Activated naive CD8-positive, alpha-beta T cell treated with anti-CD3 and anti-CD28 coated beads, Interleukin-2, amount 50 U/mL, for 24 hours (primary cell): ENCODE results near the gene C14orf93.
A peak's percentile ranks its signal among the peaks of the same experiment; 100 is the strongest.
"Not testable (repeated sequence)": the region's sequence is repeated elsewhere in the genome, so short reads cannot be mapped to it uniquely, and the experiment has no call there.

Source experiments
- ATAC-seq: fragments of 150-1000 bp; cut with Tn5 transposase; one replicate; pipeline ENCODE4 v1.10.0; 2021
- DNase-seq: peaks from one replicate; pipeline ENCODE4 v3.0.0; 2021
- H3K27ac Mint-ChIP-seq: one replicate; pipeline ENCODE4 v1.8.0; 2021; ENCODE audit warnings: mild to moderate bottlenecking, mixed read lengths
- H3K27me3 Mint-ChIP-seq: one replicate; pipeline ENCODE4 v1.8.0; 2021; ENCODE audit warnings: mixed read lengths
- H3K36me3 Mint-ChIP-seq: one replicate; pipeline ENCODE4 v1.8.0; 2021; ENCODE audit warnings: low read depth, mixed read lengths
- H3K4me1 Mint-ChIP-seq: one replicate; pipeline ENCODE4 v1.8.0; 2021; ENCODE audit warnings: mixed read lengths
- H3K4me3 Mint-ChIP-seq: one replicate; pipeline ENCODE4 v1.8.0; 2021; ENCODE audit warnings: mild to moderate bottlenecking, moderate library complexity, mixed read lengths
- H3K9me3 Mint-ChIP-seq: one replicate; pipeline ENCODE4 v1.8.0; 2021; ENCODE audit warnings: mixed read lengths

Gene C14orf93

DNA sequence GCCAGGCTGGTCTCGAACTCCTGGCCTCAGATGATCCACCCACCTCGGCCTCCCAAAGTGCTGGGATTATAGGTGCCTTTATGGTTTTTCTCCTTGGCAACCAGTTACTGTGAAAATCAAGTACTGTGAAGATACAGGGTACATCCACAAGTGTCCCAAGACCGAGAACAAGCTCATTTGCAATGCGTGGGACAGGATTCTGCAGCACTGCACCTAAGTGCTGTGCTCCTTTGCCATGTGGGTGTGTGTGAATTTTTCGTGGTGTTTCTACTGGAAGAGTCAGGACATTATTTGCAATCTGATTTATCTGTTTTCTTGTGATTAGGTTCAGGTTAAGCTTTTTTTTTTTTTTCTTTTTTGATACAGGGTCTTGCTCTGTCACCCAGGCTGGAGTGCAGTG, 7.1 kb upstream of the C14orf93 start:
- no peak overlapping the region for H3K4me3 Mint-ChIP-seq
- ATAC-seq, result no peak
- peaks cover 7% of the 10 kb centered on the region for H3K4me1 Mint-ChIP-seq
- DNase-seq, result no peak
- H3K36me3 Mint-ChIP-seq, result peaks cover 4% of the 10 kb centered on the region
- H3K27me3 Mint-ChIP-seq, result no peaks in the 10 kb centered on the region
- H3K27ac Mint-ChIP-seq, result no peak overlapping the region
- no peaks in the 10 kb centered on the region for H3K9me3 Mint-ChIP-seq

DNA sequence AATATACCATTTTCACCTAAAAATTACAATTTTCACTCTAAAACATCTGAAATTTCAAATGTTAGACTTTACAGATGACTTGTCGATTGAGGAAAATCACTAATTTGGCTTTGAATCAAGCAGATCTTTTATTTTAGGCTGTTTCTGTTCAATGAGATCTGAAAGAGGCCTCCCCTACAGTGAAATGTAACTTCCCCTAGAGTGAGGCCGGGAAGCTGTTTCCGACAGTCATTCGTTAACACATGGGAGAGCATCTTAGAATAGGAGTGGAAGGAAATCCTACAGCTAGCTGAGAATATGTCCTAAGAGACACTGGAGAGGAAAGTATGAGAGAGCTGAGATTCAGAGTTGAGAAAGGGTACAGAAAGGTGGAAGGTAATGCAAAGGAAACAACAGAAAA, 5.7 kb upstream of the C14orf93 start:
- no peak overlapping the region for H3K27ac Mint-ChIP-seq
- DNase-seq (no peak), ATAC-seq (no peak)
- H3K36me3 Mint-ChIP-seq, result no peaks in the 10 kb centered on the region
- no peaks in the 10 kb centered on the region for H3K9me3 Mint-ChIP-seq
- H3K27me3 Mint-ChIP-seq, result no peaks in the 10 kb centered on the region
- H3K4me3 Mint-ChIP-seq, result no peak overlapping the region
- peaks cover 6% of the 10 kb centered on the region for H3K4me1 Mint-ChIP-seq

GRCh38 chr14:23013749-23014054, 3.8 kb upstream of the C14orf93 start:
- peaks cover 21% of the 10 kb centered on the region for H3K4me1 Mint-ChIP-seq
- not testable (repeated sequence) for H3K27ac Mint-ChIP-seq, ATAC-seq, H3K27me3 Mint-ChIP-seq, H3K4me3 Mint-ChIP-seq, H3K36me3 Mint-ChIP-seq, H3K9me3 Mint-ChIP-seq, DNase-seq

DNA sequence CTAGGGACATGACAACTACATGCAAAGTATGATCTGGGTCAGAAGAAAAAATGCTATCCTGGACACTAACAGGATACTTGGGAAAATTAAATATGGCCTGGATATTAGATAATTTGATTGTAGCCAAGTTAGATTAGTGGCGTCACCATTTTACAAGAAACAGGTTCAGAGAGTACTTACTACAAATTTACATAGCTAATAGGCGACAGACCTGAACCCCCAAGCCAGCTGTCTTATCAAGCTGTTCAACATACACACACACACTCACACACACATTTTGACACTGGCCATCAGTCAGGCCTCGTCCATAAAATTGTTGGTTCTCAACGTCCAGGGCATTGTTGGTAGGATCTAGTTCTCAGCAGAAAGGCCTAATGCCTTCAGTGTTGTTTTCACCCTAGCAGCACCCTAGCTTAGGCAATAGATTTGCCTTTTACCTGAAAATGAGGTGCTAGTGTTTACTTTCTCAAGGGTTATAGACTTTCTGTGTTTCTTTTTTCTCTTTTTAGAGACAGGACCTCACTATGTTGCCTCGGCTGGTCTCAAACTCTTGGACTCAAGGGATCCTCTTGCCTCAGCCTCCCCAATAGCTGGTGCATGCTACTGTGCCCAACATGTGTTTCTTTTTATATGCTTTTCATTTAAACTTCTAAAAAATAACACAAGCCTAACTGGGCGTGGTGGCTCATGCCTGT, 3.3 kb upstream of the C14orf93 start:
- H3K4me1 Mint-ChIP-seq, result peaks cover 26% of the 10 kb centered on the region
- no peak overlapping the region for H3K4me3 Mint-ChIP-seq
- no peak overlapping the region for H3K27ac Mint-ChIP-seq
- no peaks in the 10 kb centered on the region for H3K27me3 Mint-ChIP-seq
- H3K36me3 Mint-ChIP-seq, result no peaks in the 10 kb centered on the region
- ATAC-seq (no peak), DNase-seq (no peak)
- no peaks in the 10 kb centered on the region for H3K9me3 Mint-ChIP-seq

GRCh38 chr14:23009483-23009938, 432 bp downstream of the C14orf93 start:
- Mint-ChIP-seq H3K4me1 (peaks cover 45% of the 10 kb centered on the region), H3K27me3 (no peaks in the 10 kb centered on the region), H3K9me3 (no peaks in the 10 kb centered on the region), H3K36me3 (no peaks in the 10 kb centered on the region), H3K4me3 (peak overlapping the region; percentile 95), H3K27ac (peak overlapping the region; percentile 95)
- no peak for DNase-seq
- no peak for ATAC-seq

DNA sequence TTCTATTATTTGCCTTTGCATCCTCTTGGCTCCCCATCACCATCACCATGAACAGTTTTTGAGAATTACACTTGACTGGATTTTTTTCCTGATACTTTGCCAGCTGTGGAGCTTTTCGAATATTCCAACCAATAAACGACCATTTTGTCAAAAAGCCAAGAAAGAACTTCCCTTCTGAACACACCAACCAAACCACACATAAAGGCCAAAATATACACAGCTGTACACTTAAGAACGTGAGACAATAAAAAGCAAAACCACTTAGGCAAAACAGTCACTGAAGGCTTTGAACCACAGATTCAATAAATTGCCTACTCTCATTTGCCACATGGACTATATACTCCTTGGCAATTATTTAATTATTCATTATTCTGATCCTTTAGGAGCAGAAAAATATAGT, 1.1 kb downstream of the C14orf93 start:
- Mint-ChIP-seq H3K27me3 (no peaks in the 10 kb centered on the region), H3K36me3 (no peaks in the 10 kb centered on the region), H3K4me3 (peak overlapping the region; percentile 95), H3K4me1 (peaks cover 45% of the 10 kb centered on the region), H3K9me3 (no peaks in the 10 kb centered on the region), H3K27ac (peak overlapping the region; percentile 50)
- ATAC-seq (no peak), DNase-seq (no peak)

DNA sequence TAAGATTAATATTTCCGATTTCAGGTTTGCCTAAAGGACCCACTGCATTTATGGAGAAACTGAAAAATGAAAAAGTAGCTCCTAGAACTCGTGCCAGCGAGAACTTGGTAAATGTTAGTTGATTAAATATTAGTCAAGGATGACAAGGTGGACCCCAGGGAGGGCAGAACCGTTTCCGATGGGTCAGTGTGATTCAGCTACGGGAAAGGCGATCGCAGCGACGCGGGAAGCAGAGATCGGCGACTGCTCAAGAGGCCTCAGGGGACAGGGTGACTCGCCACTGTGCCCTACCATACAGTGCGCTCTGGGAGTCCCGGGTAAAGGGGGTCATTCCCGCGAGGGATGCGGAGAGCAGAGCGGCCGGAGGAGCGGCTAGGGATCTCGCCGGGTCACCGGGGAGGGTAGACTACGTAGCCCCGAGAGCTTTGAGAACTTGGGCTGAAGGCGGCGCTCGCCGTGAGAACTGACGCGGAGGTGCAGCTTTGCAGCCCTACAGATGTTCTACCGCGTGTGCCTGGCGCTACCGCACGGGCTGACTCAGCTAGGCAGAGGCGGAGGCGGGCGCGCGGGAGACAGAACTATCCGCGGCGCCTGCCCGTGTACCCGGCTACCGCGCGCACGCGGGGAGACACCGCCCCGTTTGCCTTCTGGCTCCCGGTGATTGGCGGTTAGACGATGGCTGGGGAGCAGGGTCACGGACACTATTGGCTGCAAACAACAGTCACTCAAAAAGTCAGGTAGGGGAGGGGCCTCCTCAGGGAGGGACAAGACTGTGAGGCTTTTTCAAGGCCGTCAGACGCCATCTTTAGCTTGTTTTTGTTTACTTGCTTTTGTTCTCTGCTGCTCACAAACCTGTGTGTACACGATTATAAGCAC, 3.2 kb downstream of the C14orf93 start:
- no peaks in the 10 kb centered on the region for H3K27me3 Mint-ChIP-seq
- peak overlapping the region; percentile 96 for H3K4me3 Mint-ChIP-seq
- peaks cover 45% of the 10 kb centered on the region for H3K4me1 Mint-ChIP-seq
- no peaks in the 10 kb centered on the region for H3K36me3 Mint-ChIP-seq
- H3K27ac Mint-ChIP-seq, result peak overlapping the region; percentile 99
- DNase-seq (peak; percentile 94), ATAC-seq (peak; percentile 99)
- no peaks in the 10 kb centered on the region for H3K9me3 Mint-ChIP-seq

GRCh38 chr14:23006188-23006534, 3.8 kb downstream of the C14orf93 start:
- ATAC-seq (no peak), DNase-seq (no peak)
- H3K27ac Mint-ChIP-seq, result peak overlapping the region; percentile 99
- no peaks in the 10 kb centered on the region for H3K9me3 Mint-ChIP-seq
- peak overlapping the region; percentile 96 for H3K4me3 Mint-ChIP-seq
- H3K4me1 Mint-ChIP-seq, result peaks cover 42% of the 10 kb centered on the region
- H3K27me3 Mint-ChIP-seq, result no peaks in the 10 kb centered on the region
- H3K36me3 Mint-ChIP-seq, result no peaks in the 10 kb centered on the region

DNA sequence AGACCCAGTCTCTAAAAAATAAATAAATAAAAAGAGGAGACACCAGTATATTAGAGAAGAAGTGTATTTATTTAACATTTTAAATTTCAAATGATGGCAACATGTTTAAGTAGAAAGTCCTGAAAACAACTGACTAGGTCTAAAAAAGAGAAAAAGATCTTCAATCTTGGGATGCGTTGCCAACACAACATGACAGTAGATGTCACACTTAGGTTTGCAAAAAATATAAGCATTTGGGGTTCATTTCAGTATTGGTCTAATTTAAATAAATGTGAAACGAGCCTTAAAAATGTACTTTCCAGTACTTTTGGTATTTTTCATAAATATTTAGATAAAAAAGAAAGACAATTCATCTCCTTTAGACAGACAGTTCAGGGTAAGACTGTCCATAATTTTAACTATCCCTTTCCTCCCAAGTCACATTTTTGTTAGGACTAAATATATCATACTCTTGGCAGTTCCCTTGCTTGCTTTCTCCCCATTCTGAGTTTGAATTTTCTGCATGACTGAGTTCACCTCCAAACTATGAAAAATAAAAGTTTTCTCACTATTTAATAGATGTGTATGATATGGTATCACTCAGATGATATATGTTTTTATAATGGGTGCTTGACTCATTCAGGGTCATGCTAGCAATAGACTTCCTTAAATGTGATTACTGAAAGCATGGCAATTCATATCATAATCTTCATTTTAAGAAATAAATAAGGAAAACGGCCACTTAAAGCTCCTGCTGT, 4.3 kb downstream of the C14orf93 start:
- Mint-ChIP-seq H3K9me3 (no peaks in the 10 kb centered on the region), H3K27me3 (no peaks in the 10 kb centered on the region), H3K36me3 (no peaks in the 10 kb centered on the region), H3K4me3 (peak overlapping the region; percentile 96), H3K4me1 (peaks cover 43% of the 10 kb centered on the region), H3K27ac (peak overlapping the region; percentile 99)
- ATAC-seq (no peak), DNase-seq (no peak)

DNA sequence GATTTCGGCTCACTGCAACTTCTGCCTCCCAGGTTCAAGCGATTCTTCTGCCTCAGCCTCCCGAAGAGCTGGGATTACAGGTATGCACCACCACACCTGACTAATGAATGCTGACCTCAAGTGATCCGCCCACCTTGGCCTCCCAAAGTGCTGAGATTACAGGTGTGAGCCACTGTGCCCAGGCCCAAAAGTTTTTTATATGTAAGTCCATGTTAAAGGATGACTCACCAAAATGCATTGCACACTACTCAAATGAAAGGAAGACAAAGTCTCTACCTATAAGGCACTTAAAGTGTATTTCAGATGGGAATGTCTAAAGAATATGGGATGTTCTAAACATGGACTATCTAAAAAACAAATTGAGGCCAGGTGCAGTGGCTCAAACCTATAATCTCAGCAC, 5.7 kb downstream of the C14orf93 start:
- H3K36me3 Mint-ChIP-seq, DNase-seq, H3K9me3 Mint-ChIP-seq, H3K4me3 Mint-ChIP-seq, H3K27ac Mint-ChIP-seq, H3K27me3 Mint-ChIP-seq, ATAC-seq: not testable (repeated sequence)
- H3K4me1 Mint-ChIP-seq, result peaks cover 33% of the 10 kb centered on the region

DNA sequence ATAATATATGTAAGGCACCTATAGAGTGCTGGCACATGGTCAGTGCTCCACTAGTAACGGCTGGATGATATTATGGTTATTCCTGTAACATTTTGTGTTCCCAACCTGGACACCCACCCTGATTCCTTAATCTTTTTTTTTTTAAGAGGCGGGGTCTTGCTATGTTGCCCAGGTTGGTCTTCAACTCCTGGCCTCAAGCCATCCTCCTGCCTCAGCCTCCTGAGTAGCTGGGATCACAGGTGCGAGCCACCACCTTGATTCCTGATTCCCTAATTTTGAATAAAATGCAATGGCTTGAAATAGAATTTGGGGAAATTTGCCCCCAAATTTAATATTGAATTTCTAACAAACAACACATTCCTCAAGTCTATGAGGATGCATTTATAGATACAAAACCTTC, 7.4 kb downstream of the C14orf93 start:
- H3K4me3 Mint-ChIP-seq, result no peak overlapping the region

DNA sequence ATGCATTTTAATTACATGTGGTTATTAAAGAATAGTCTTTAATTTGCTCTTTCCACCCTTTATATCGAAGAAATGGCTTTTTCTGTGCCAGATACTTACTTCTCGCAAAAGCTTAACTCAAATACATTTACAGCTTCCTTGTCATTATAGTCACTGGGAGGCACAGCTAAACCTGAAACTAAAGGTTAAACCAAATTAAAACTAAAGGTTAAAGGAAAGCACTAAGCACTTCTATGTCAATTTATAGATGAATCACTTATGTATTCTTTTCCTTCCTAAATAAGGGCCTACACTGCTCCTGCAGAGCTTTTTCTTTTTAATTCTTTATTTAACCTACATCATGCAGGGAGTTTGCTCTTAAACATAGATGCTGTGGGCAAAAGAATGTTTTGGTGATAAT, 9.1 kb downstream of the C14orf93 start:
- Mint-ChIP-seq H3K4me3 (no peak overlapping the region), H3K27me3 (no peaks in the 10 kb centered on the region), H3K36me3 (no peaks in the 10 kb centered on the region), H3K4me1 (peaks cover 3% of the 10 kb centered on the region), H3K9me3 (no peaks in the 10 kb centered on the region), H3K27ac (no peak overlapping the region)
- no peak for ATAC-seq
- DNase-seq, result no peak

More for the DNA sequence above, 7.4 kb downstream of the C14orf93 start:
- no peaks in the 10 kb centered on the region for H3K27me3 Mint-ChIP-seq
- DNase-seq (no peak), ATAC-seq (no peak)
- no peaks in the 10 kb centered on the region for H3K9me3 Mint-ChIP-seq
- H3K36me3 Mint-ChIP-seq, result no peaks in the 10 kb centered on the region
- H3K4me1 Mint-ChIP-seq, result peaks cover 18% of the 10 kb centered on the region
- H3K27ac Mint-ChIP-seq, result no peak overlapping the region

DNA sequence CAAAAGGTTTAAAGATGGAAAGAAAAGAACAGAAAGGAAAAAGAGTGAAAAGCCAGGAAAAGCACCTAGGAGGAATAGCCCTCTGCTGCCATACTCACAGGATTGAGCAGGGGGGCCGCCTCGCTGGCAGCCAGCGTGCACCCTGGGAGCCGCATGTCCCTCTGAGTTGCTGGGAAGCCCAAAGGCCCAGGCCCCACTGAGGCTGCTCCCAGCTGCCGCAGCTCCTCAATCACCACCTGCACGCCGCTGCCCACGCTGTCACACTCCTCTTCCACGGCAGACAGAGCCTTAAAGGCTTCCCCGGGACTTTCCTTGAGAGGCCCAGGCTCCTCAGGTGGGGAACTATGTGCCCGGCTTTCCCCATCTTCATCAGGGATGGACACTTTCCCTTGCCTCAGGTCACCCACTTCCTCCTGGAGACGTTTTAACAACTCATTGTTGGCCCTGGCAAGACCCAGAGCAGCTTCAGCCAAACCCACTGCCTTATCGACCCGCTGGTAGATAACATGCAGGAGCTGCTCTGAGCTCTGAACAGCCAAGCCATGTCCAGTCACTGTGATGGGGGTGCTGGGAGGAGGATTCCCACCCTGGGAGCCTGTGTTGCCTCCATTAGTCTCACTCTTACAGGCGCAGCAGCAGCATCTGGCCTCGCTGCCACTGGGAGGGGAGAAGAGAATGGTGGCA, 11.5 kb downstream of the C14orf93 start:
- Mint-ChIP-seq H3K27ac (no peak overlapping the region), H3K4me1 (peaks cover 2% of the 10 kb centered on the region), H3K4me3 (no peak overlapping the region), H3K36me3 (no peaks in the 10 kb centered on the region), H3K9me3 (no peaks in the 10 kb centered on the region), H3K27me3 (no peaks in the 10 kb centered on the region)
- ATAC-seq, result no peak
- DNase-seq, result no peak

GRCh38 chr14:22997676-22998323, 12.1 kb downstream of the C14orf93 start:
- H3K27me3 Mint-ChIP-seq, result no peaks in the 10 kb centered on the region
- H3K9me3 Mint-ChIP-seq, result no peaks in the 10 kb centered on the region
- no peak overlapping the region for H3K4me3 Mint-ChIP-seq
- H3K4me1 Mint-ChIP-seq, result peaks cover 2% of the 10 kb centered on the region
- H3K36me3 Mint-ChIP-seq, result no peaks in the 10 kb centered on the region
- ATAC-seq, result no peak
- no peak overlapping the region for H3K27ac Mint-ChIP-seq
- no peak for DNase-seq
